ES-I3 (cell line): ENCODE data around the gene RPN1.
A peak's percentile ranks its signal among the peaks of the same experiment; 100 is the strongest.

ENCODE experiments used
- H3K36me3 ChIP-seq: 2 replicates; pipeline ENCODE4 v1.6.1; 2013; ENCODE audit warnings: mild to moderate bottlenecking, low read length, control low read depth, moderate library complexity; ENCODE audit not compliant: insufficient read depth
- H3K4me1 ChIP-seq: 2 replicates; pipeline ENCODE4 v1.6.1; 2013; ENCODE audit warnings: mild to moderate bottlenecking, control low read depth, low read length; ENCODE audit not compliant: insufficient read depth
- H3K9ac ChIP-seq: 2 replicates; pipeline ENCODE4 v1.6.1; 2013; ENCODE audit warnings: low read depth, mild to moderate bottlenecking, low read length, moderate library complexity
- H3K9me3 ChIP-seq: 2 replicates; pipeline ENCODE4 v1.6.1; 2013; ENCODE audit warnings: mild to moderate bottlenecking, low read length, moderate library complexity; ENCODE audit not compliant: control insufficient read depth, insufficient read depth

The RPN1 gene

DNA sequence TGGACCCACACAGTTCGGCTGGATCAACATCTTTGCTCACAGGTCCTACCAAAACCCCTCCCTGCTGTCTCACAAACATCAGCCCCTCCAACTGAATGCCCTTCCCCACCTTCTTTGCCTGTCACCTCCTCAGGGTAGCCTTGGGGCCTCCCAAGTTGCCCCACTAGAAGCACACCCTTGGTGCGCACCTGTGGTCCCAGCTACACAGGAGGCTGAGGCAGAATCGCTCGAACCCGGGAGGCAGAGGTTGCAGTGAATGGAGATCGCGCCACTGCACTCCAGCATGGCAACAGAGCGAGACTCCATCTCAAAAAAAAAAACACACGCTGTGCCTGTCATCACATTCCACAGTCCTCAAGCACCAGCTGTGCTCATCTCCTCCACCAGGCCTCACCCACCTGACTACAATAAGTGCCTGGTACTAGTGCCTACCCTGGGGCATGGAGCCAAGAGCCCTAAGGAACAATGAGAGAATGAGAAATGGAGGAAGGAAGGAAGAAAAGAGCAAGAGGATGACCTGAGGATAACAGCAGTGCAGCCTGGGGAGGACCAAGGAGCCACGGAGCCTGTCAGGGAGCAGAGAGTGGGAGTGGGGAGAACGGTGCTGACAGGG lies 26.0 kb downstream of the RPN1 start:
- no peaks in the 10 kb centered on the region for H3K9me3 ChIP-seq
- peaks cover 32% of the 10 kb centered on the region for H3K36me3 ChIP-seq
- no peak overlapping the region for H3K9ac ChIP-seq
- H3K4me1 ChIP-seq: no peaks in the 10 kb centered on the region

DNA sequence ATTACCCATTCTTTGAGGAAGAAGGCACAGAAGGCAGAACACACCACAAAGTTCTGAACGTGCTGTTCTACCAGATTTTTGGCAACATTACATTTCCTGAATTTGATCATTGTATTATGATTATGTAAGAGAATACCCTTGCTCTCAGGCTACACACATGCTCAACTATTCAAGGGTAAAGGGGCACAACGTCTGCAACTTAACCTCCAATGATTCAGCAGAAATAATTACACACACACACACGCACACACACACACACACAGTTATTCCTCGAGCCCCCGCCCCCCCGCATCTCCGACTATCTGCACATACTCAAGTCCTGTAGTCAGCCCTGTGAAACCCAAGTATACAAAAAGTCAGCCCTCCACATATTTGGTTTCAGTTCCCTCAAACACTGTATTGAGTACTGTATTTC lies 26.8 kb downstream of the RPN1 start:
- H3K36me3 ChIP-seq: peaks cover 32% of the 10 kb centered on the region
- H3K9ac ChIP-seq: no peak overlapping the region
- no peaks in the 10 kb centered on the region for H3K9me3 ChIP-seq
- H3K4me1 ChIP-seq: peaks cover 6% of the 10 kb centered on the region; the same call in 1 of the 2 replicates

DNA sequence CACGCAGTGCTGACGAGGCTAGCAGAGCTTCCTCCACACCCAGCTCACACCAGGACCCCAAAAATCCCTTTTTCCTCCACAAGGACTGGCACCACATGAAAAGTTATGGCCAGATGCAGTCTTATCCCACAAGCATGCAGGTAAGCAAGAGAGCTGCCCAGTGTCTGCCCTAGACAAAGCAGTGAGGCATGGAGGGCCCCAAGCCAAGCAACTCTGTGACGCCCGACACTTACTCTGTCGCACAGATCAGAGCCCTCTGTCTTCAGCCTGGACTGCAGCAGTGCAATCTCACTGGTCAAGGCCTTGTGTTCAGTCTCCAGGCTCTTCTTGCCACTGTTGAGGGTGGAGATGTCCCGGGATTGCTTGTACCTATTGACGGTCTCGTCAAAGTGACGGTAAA lies 28.7 kb downstream of the RPN1 start:
- Histone ChIP-seq H3K9me3 (no peaks in the 10 kb centered on the region), H3K9ac (no peak overlapping the region), H3K36me3 (peaks cover 26% of the 10 kb centered on the region), H3K4me1 (peaks cover 6% of the 10 kb centered on the region; the same call in 1 of the 2 replicates)

DNA sequence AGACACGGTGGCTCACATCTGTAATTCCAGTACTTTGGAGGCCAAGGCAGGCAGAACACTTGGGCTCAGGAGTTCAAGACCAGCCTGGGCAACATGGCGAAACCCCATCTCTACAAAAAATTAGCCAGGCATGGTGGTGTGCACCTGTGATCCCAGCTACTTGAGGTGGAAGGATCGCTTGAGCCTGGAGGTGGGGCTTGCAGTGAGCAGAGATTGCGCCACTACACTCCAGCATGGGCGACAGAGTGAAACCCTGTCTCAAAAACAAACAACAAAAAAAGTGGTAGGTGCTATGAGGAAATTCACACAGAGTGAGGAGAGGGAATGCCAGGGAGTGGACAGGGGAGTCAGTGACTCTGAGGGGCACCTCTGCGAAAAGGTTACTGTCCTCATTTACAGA lies 29.4 kb downstream of the RPN1 start:
- peaks cover 20% of the 10 kb centered on the region for H3K36me3 ChIP-seq
- H3K9ac ChIP-seq: no peak overlapping the region
- peaks cover 6% of the 10 kb centered on the region; the same call in 1 of the 2 replicates for H3K4me1 ChIP-seq
- no peaks in the 10 kb centered on the region for H3K9me3 ChIP-seq

DNA sequence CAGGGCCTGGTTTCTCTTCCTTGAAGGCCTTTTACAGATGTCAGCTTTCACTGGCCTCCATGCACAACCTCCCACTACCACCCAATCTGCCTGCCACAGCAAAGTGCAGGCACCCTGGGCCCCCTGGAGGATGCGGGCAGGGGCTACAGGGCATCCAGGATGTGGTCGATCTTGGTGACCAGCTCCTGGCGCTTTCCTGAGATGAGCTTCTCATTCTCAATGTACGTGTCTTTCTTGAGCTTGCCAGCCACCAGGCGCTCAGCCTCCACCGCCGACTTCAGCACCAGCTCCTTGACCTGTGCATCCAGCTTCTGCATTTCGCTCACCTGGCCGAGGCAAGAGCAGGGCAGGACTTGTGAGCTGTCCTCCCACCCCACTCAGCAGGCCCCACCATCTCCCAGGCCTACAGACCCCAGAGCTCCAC lies 30.3 kb downstream of the RPN1 start:
- Histone ChIP-seq H3K36me3 (peaks cover 11% of the 10 kb centered on the region), H3K4me1 (peaks cover 6% of the 10 kb centered on the region; the same call in 1 of the 2 replicates), H3K9me3 (no peaks in the 10 kb centered on the region), H3K9ac (no peak overlapping the region)

DNA sequence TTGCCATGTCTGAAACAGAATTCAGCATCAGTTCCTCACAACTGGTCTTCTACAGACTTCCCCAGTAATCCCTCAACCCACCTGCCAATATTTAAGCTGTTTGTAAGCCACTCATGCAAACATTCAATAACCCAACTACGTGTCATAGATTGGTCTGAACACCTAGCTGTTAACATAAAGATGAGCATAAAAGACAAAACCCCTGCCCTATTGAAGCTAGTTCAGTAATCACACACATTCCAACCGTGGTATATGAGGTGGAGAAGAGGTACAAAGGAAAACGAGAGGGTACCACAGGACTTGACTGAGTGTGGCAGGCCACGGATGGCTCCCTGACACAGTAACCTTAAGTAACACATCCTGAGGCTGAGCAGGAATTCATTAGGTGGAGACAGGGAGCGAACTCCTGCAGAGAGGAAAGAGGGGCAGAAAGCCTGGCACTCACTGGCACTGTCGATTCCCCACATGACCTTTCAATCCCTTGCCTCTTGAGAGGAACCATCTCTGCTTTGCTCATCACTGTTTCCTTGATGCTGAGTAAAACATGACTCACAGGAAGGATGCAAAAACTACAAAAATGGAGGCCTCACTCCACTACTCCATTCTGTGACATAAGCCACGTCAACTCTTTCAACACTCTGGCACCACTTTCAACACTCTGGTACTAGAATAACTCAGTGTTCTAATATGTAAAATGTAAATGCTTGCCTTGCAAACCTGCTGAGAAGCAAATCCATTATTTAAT lies 31.3 kb downstream of the RPN1 start:
- H3K4me1 ChIP-seq: peaks cover 6% of the 10 kb centered on the region; the same call in 1 of the 2 replicates
- no peak overlapping the region for H3K9ac ChIP-seq
- H3K9me3 ChIP-seq: no peaks in the 10 kb centered on the region
- peaks cover 2% of the 10 kb centered on the region for H3K36me3 ChIP-seq

DNA sequence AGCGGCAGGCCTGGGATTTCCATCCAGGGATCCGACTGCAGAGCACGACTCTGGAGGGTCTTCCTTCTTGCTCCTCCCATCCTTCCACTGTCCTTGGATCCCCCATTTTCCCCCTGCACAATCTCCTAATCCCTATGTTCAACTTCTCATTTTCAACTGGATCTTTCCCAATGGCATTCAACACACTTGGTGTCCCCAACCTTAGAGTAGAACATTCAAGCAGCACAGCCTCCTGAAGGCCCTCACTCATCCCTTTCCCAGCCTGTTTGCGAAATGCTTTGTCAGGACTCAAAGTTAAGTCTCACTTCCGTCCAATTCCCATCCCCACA lies 32.3 kb downstream of the RPN1 start:
- H3K9me3 ChIP-seq: no peaks in the 10 kb centered on the region
- peaks cover 2% of the 10 kb centered on the region for H3K36me3 ChIP-seq
- H3K4me1 ChIP-seq: peaks cover 6% of the 10 kb centered on the region; the same call in 1 of the 2 replicates
- H3K9ac ChIP-seq: peak overlapping the region; percentile 62

DNA sequence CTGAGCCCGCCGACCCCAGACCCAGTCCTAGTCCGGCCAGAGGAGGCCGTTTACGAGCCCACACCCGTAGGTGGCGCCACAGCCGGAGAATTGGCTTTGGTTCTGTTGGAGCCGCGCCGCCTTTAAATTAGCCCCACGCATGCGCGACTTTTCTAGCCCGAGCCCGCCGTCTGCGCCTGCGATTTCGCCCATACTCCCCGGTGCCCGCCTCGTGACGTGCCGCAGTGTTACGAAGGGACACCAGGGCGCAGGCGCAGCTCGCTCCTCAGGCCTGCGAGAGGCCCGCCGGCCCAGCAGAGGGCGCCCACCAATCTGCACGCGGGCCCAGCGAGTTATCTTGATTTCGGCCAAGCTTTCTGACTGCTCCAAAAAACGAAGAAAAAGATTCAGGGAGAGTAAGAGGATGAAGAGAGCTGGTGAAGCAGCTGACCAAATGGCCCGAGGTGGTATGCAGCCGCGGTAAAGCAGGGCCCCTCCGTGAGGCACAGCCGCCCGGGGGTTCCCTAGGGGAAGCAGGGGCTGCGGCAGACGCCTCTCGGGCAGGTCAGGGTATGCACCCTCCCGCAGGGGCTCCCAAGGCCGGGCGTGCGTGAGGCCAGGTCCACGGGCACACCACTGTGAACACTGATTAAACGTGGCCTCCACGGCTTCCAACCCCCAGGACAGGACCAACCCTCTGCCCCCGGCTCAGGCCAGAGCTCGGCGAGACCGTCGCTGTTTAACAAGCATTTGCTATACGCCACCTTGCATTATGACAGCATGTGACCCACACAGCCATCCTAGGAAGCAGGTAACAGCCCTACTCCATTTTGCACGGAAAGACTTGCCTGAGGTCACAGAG lies 32.8 kb downstream of the RPN1 start:
- Histone ChIP-seq H3K36me3 (peaks cover 2% of the 10 kb centered on the region), H3K4me1 (peaks cover 6% of the 10 kb centered on the region; the same call in 1 of the 2 replicates), H3K9ac (peak overlapping the region; percentile 62), H3K9me3 (no peaks in the 10 kb centered on the region)

DNA sequence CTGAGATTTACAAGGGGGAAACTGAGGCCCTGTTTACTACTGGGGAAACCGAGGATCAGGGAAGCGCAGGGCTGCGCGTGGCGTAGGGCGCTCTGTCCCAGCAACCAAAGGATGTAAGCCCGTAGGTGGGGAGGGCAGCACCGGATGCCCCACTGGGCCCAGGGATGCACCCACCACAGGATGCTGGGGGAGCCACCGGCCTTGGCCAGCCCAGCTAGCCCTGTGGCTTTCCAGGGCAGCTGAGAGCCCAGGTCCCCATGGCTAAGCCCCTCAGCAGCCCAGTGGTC lies 33.4 kb downstream of the RPN1 start:
- peaks cover 6% of the 10 kb centered on the region; the same call in 1 of the 2 replicates for H3K4me1 ChIP-seq
- peak overlapping the region; percentile 48 for H3K9ac ChIP-seq
- no peaks in the 10 kb centered on the region for H3K9me3 ChIP-seq
- H3K36me3 ChIP-seq: peaks cover 2% of the 10 kb centered on the region

DNA sequence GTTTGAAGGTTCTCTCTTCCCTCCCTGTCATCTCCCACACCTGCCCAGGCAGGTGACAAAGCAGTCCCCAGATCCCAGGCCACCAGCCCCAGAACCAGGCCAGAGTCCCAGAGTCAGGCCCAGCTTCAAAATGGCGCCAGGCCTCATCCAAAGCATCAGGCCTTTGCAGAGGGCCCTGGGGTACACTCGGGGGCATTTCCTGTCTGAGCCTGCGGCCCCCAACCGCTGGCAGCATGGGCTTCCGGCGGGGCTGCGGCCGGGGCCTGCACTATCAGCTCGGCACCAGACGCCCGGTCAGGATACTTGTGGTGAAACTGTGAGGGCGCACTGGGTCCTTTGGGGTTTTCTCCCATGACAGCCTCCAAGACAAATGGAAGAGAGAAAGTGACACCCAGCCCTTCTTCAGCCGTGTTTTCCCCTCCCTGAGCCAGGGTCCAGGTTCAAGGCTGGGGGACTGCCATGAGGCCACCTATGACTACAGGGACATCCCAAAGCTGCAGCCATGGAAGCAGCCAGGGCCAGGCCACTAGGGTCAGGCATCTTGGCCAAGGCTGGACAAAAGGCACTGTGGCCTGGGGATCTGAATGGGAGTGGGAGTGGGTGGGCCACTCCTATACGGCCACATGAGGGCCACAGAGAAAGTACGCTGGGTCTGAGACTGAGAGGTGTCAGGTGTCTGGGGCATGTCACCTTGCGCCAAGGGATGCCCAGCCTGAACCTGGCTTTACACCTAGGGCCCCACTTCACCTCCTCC lies 33.9 kb downstream of the RPN1 start:
- no peaks in the 10 kb centered on the region for H3K9me3 ChIP-seq
- no peaks in the 10 kb centered on the region; the same call in 1 of the 2 replicates for H3K36me3 ChIP-seq
- peak overlapping the region; percentile 48; the same call in 1 of the 2 replicates for H3K9ac ChIP-seq
- peaks cover 6% of the 10 kb centered on the region; the same call in 1 of the 2 replicates for H3K4me1 ChIP-seq

DNA sequence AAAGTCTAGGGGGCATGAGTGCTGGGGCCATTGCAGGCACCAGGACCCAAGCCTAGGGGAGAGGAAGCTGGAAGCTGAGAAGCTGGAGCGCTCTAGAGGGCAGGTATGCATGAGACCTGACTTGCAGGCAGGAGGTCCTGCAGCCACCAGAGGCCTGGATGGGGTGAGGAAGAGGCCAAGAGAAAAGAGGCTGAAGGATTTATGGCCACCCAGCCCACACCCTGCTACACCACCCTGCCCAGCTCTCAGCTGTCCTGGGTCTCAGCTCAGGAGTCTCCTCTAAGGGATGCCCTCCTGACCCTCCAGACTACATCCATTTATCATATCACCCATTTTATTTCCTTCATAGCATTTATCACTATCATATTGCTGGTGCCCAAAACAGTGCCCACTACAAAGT lies 36.5 kb downstream of the RPN1 start:
- Histone ChIP-seq H3K36me3 (no peaks in the 10 kb centered on the region; the same call in 1 of the 2 replicates), H3K4me1 (peaks cover 2% of the 10 kb centered on the region; the same call in 1 of the 2 replicates), H3K9ac (no peak overlapping the region), H3K9me3 (no peaks in the 10 kb centered on the region)

DNA sequence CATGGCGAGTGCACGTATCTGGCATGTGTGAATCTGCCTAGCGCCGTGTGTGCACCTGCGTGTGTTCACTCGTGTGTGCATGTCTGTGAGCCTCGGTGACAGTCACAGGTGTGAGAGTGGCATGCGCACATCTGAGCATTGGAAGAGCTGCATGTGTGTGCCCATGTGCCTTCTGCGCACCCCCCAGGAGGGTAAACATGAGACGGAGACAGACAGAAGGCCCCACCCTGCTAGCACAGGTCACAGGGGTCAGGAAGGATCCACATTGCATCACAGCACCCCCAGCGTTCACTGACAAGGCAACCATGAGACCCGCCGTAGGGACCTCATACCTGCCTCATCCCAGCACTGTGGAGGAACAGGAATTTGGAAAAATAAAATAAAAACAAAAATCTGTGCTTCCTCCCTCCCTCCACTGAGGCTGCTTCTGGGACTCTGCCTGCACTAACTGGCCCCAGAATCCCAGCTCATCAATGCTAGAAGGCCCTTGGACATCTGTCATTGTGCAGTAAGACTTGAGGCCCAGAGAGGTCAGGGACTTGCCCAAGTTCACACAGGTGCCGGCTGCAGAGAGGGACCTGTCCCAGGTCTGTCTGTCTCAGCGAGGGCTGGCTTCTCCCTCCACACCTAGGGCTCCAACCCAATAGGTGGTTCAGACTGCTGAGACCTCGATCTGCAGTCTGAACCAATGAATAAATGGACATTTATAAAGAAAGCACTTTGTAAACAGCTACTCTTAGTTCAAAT lies 37.4 kb downstream of the RPN1 start:
- H3K9me3 ChIP-seq: no peaks in the 10 kb centered on the region
- no peak overlapping the region for H3K9ac ChIP-seq
- H3K4me1 ChIP-seq: no peaks in the 10 kb centered on the region
- H3K36me3 ChIP-seq: no peaks in the 10 kb centered on the region; the same call in 1 of the 2 replicates

DNA sequence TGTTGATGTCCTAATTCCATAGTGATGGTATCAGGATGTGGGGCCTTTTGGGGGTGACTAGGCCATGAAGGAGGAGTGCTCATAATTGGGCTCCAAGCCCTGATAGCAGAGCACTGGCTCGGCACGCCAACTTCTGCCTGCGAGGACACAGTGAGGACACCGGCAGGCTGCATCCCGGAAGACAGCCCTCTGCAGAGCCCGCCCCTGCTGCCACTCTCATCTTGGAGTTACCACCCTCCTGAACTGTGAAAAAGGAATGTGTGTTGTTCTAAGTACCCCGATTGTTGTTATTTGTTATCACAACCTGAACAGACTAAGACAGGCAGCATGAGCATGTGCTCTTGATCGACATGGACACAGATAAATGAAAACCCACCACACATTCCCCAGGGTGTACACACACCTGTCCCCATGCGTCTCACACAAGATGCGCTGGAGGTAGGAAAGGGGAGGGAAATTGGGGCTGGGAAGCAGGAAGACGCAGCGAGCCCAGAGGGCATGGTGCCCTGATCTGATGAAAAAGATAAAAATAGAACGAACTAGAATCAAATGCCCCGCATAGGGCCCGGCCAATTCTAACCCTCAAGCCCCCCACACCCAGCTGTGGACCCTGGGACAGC lies 40.1 kb downstream of the RPN1 start:
- H3K9ac ChIP-seq: no peak overlapping the region
- no peaks in the 10 kb centered on the region for H3K4me1 ChIP-seq
- H3K9me3 ChIP-seq: no peaks in the 10 kb centered on the region
- H3K36me3 ChIP-seq: no peaks in the 10 kb centered on the region; the same call in 1 of the 2 replicates
